Measurements from ENCODE around the gene BBS9. TPM values are rescaled to one million over a fixed set of nuclear protein-coding genes. Genes with fewer than 3 reads are reported as not detected.

BBS9 gene
- total and polyA plus RNA-seq, 9 of the 15 experiments (the other 6 are each of a cell fraction or from before 2014, with no cell fraction given) = 0.77 to 3.3 (median 2.4) TPM

DNA sequence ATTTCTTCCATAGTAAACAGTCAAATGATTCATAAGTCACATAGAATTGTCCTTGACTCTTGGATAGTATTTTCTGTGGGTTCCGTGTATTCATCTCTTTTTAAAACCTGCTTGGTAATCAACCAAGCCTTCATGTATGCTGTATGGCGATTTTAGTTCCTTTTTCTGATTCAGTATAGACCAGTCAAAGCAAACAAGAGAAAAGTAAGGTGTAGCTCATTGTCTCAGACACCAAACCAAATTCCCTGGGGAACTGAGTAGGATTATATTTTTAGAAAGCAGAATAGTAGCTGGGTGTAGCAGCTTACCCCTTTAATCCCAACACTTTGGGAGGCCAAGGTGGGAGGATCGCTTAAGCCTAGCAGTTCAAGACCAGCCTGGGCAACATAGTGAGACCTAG lies 240.5 kb downstream of the BBS9 start (continued):
- TF ChIP-seq HNRNPLL (IDR thresholded peaks at IDR 0.05; ENCODE audit: low read depth, low read length, poor library complexity, severe bottlenecking) (no peak), ZNF785 (CRISPR knock-in tag; IDR thresholded peaks at IDR 0.05) (no peak), ZNF644 (tag; IDR thresholded peaks at IDR 0.05; ENCODE audit: low read depth) (no peak)
- TF ChIP-seq, protein P1, sequence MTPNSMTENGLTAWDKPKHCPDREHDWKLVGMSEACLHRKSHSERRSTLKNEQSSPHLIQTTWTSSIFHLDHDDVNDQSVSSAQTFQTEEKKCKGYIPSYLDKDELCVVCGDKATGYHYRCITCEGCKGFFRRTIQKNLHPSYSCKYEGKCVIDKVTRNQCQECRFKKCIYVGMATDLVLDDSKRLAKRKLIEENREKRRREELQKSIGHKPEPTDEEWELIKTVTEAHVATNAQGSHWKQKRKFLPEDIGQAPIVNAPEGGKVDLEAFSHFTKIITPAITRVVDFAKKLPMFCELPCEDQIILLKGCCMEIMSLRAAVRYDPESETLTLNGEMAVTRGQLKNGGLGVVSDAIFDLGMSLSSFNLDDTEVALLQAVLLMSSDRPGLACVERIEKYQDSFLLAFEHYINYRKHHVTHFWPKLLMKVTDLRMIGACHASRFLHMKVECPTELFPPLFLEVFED (CRISPR knock-in tag; conservative IDR thresholded peaks at IDR 0.05) = no peak

DNA sequence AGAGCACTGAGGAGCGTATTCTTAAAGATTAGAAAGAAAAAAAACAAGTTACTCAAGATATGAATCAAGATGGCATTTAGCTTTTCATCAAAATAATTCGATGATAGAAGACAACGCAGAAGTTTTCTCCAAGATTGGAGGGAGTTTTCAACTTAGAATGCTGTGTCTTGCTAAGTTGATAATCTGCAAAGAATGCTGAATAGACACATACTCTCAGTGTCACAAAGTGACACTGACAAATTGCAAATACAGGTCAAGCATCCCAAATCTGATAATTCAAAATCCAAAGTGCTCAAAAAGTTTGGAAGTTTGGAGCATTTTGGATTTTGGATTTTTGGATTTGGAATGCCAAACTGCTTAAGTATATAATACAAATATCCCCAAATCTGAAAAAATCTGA lies 243.8 kb downstream of the BBS9 start:
- no peaks in the 10 kb centered on the region for H4K20me1 ChIP-seq (replicated peaks; ENCODE audit: control insufficient read depth, insufficient read depth, low read length)
- H3K36me3 ChIP-seq (ENCODE audit: control insufficient read depth, insufficient read depth, low read length) = no peaks in the 10 kb centered on the region
- POLR2A ChIA-PET = no interaction called here
- H3K79me2 ChIP-seq (ENCODE audit: control insufficient read depth, insufficient read depth, low read length) = no peaks in the 10 kb centered on the region
- H3K9me1 ChIP-seq (ENCODE audit: control insufficient read depth, insufficient read depth, low read length) = no peaks in the 10 kb centered on the region
- FAIRE-seq (no peak), DNase-seq (ENCODE audit: extremely low read depth in 1 of 4, low spot score in 3 of 4) (no peak), ATAC-seq (no peak)
- H3K9ac ChIP-seq (ENCODE audit: insufficient read depth in 1 of 2, low read depth in 2 of 2, low read length in 2 of 2) = no peak overlapping the region
- intact Hi-C loops (cut with micrococcal nuclease) (no loop called here), in situ Hi-C loops (cut with MboI) (no loop called here)
- H2AFZ ChIP-seq (ENCODE audit: low read depth, low read length) = no peak overlapping the region
- H3K4me3 ChIP-seq = no peak overlapping the region
- H3K9me3 ChIP-seq (replicated peaks; ENCODE audit: control insufficient read depth, insufficient read depth, low read depth, low read length) = no peaks in the 10 kb centered on the region
- peak; percentile 5; the same call in 1 of the 2 replicates for TF ChIP-seq C11orf30 (IDR thresholded peaks at IDR 0.05; ENCODE audit: low read depth)
- TF ChIP-seq, protein P2, sequence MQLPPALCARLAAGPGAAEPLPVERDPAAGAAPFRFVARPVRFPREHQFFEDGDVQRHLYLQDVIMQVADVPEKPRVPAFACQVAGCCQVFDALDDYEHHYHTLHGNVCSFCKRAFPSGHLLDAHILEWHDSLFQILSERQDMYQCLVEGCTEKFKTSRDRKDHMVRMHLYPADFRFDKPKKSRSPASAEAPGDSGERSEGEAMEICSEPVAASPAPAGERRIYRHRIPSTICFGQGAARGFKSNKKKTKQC (CRISPR knock-in tag; IDR thresholded peaks at IDR 0.05) = no peak
- no peak for TF ChIP-seq NBN (IDR thresholded peaks at IDR 0.05; ENCODE audit: low read depth)
- TF ChIP-seq, protein P3, sequence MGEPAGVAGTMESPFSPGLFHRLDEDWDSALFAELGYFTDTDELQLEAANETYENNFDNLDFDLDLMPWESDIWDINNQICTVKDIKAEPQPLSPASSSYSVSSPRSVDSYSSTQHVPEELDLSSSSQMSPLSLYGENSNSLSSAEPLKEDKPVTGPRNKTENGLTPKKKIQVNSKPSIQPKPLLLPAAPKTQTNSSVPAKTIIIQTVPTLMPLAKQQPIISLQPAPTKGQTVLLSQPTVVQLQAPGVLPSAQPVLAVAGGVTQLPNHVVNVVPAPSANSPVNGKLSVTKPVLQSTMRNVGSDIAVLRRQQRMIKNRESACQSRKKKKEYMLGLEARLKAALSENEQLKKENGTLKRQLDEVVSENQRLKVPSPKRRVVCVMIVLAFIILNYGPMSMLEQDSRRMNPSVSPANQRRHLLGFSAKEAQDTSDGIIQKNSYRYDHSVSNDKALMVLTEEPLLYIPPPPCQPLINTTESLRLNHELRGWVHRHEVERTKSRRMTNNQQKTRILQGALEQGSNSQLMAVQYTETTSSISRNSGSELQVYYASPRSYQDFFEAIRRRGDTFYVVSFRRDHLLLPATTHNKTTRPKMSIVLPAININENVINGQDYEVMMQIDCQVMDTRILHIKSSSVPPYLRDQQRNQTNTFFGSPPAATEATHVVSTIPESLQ (CRISPR knock-in tag; IDR thresholded peaks at IDR 0.05) = no peak
- no peak for TF ChIP-seq ZFP30 (CRISPR knock-in tag; IDR thresholded peaks at IDR 0.05; ENCODE audit: borderline replicate concordance)
- TF ChIP-seq TRIM24 (IDR thresholded peaks at IDR 0.05) = no peak
- no peak for TF ChIP-seq RNF2 (IDR thresholded peaks at IDR 0.05)
- TF ChIP-seq ZNF316 (IDR thresholded peaks at IDR 0.05) = peak; percentile 29; the same call in 1 of the 2 replicates
- no peak for TF ChIP-seq GATAD2A (IDR thresholded peaks at IDR 0.05)
- no peaks in the 10 kb centered on the region for H3K27me3 ChIP-seq (ENCODE audit: control insufficient read depth in 2 of 2, insufficient read depth in 2 of 2, low read length in 2 of 2)
- WGBS (ENCODE audit: insufficient coverage, low coverage, missing lambda C conversion rate) = 0% methylated on average over 3 of the region's 3 CpGs
- no peaks in the 10 kb centered on the region for H3K4me1 ChIP-seq (replicated peaks in 1 of 2; ENCODE audit: control insufficient read depth in 2 of 2, insufficient read depth in 2 of 2, low read length in 2 of 2)
- CTCF ChIA-PET (ENCODE audit: low intra/inter-chr PET ratio) = no interaction called here
- no peak overlapping the region for H3K4me2 ChIP-seq (ENCODE audit: insufficient read depth, low read length)
- H3K27ac ChIP-seq (ENCODE audit: extremely low read depth, low read depth, low read length) = no peak overlapping the region
- BruUV-seq (replicated peaks) = no TSS peak

Data from K562 (cell line).